GM18520 (cell line): ENCODE data around the gene PRPF39.
A peak's percentile ranks its signal among the peaks of the same experiment; 100 is the strongest.
"Not testable (repeated sequence)": the region's sequence is repeated elsewhere in the genome, so short reads cannot be mapped to it uniquely, and the experiment has no call there.

Source experiments
- ATAC-seq: cut with Tn5 transposase; IDR thresholded peaks from one replicate; pipeline ENCODE4 v1.9.1; 2021; ENCODE audit not compliant: unreplicated experiment

The PRPF39 gene

GRCh38 chr14:45081096-45081495 lies 2.8 kb upstream of the PRPF39 start:
- not testable (repeated sequence) for ATAC-seq

DNA sequence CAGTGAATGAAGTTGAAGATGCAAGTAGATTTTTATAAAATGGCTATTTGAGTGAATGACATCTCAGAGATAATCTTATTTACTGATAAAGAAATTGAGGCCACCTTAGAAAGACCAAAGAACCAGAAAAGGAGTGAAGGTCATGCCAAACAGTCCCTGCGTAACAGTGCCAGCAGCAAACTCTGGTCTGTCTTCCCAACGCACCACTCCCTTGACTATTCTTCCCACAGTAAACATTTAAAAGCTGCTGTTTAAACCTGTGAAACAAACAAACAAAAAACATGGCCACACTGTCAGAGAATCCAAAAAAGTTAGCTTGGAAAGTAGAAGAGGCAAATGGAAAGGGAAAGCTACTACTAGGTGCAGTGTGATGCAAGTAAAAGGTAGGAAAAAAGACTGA lies 1.5 kb upstream of the PRPF39 start:
- no peak for ATAC-seq

- no peak for ATAC-seq
Measured at GRCh38 chr14:45083617-45083975, 320 bp upstream of the PRPF39 start.

- no peak for ATAC-seq
Measured at GRCh38 chr14:45084946-45085346, 1.0 kb downstream of the PRPF39 start.

DNA sequence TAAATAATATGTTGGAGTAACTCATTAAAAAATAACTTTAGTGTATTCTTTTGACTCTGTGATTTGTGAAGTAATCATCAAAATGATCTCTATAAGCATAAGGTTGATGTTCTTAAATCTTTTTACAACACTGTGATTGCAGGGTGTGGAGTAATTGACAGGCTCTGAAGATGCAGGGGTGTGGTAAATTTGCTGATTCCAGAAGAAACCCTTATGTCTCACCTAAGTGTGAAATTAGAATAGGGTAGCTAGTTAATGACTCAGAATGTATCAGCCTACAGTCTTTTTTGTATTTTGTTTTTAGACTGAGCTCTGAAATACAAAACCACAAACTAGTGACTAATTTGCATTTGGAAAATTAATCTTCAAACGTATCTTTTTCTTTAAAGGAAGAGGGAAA lies 5.9 kb downstream of the PRPF39 start:
- ATAC-seq: peak; percentile 93

DNA sequence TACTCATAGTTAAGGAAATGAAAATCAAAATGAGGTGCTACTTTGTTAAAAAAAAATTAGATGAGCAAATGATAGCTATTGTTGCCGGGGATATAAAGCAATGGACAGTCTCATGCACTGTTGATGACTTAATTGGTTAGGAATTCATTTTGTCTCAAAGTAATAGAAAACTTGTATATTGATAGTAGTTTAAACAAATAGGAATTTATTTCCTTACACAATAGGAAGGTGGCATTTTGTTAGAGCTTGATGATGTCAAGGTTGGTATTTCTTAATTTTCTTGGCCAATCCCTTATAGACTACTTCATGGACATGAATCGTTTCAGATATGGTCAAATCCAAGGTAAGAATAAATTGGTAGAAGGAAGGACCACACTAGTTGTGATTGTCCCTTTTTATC lies 7.8 kb downstream of the PRPF39 start:
- ATAC-seq: no peak

GRCh38 chr14:45094275-45094674 lies 10.4 kb downstream of the PRPF39 start:
- ATAC-seq: no peak

- ATAC-seq: no peak
Measured at GRCh38 chr14:45095143-45095542, 11.2 kb downstream of the PRPF39 start.

- no peak for ATAC-seq
Measured at GRCh38 chr14:45096218-45096617, 12.3 kb downstream of the PRPF39 start.

DNA sequence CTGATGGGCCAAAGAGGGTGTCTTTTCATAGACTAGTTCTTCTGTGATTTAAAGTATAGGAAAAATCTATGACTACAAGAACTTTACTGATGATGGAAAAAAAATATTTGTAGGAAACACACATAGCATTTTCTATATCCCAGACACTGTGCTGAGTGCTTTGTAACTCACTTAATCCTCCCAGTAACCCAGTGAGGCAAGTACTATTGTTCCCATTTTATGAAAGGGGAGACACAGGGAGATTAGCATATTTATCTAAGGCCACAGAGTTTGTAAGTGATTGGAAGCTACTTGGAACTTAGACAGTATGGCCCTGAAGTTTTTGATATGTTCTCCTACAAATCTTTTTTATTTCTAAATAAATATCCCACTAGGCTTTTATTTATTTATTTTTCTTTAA lies 19.9 kb downstream of the PRPF39 start:
- ATAC-seq: no peak

DNA sequence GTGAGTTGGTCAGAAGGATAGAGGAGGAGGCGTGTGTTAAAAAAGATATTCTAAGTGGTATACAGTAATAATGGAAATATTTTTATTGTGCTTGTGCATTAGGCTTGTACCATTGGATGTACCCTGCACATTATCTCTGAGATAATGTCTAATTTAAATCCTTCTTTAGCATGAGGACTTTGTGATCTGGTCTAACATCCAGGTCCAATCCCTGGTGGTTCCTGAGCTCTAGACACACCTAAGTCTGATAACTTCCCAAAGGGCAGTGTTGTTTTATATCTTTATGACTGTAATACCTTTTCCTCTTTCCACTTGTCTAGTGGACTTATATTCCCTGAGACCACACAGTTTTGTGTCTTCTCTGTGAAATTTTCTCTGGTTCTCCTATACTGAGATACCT lies 20.6 kb downstream of the PRPF39 start:
- no peak for ATAC-seq

- no peak for ATAC-seq
Measured at GRCh38 chr14:45112896-45113781, 29.2 kb downstream of the PRPF39 start.

DNA sequence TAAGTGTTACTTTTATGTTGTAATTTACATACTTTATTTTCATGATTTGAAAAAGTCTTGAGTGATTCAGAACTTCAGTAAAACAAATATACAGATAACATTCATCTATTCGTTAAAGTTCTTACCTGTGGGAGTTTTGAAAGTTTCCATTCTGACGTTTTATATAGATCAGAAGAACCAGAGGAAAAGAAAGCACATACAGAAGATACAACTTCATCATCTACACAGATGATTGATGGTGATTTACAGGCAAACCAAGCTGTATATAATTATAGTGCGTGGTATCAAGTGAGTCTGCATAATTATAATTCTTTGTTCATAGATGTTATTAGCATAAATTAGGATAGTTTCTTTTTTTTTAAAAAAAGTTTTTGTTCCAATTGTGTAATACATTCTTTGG lies 30.4 kb downstream of the PRPF39 start:
- ATAC-seq: no peak

- ATAC-seq: no peak
Measured at GRCh38 chr14:45118594-45118993, 34.7 kb downstream of the PRPF39 start.

- ATAC-seq: no peak
Measured at GRCh38 chr14:45120096-45120495, 36.2 kb downstream of the PRPF39 start.

GRCh38 chr14:45123271-45123670 lies 39.4 kb downstream of the PRPF39 start:
- no peak for ATAC-seq

DNA sequence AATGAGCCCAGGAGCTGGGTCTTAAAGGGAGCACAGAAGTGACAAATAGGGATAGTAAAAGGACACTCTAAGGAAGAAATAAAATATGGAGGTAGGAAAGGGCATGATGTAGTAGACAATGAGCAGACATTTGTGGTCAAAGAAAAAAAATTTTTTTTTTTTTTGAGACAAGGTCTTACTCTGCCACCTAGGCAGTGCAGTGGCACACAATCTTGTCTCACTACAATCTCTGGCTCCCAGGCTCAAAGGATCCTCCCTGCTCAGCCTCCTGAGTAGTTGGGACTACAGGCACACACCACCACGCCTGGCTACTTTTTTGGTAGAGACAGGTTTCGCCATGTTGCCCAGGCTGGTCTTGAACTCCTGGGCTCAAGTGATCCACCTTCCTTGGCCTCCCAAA lies 41.8 kb downstream of the PRPF39 start:
- no peak for ATAC-seq

- no peak for ATAC-seq
Measured at GRCh38 chr14:45128963-45129629, 45.2 kb downstream of the PRPF39 start.

- ATAC-seq: no peak
Measured at GRCh38 chr14:45133683-45134050, 49.8 kb downstream of the PRPF39 start.

- ATAC-seq: peak; percentile 92
Measured at GRCh38 chr14:45134051-45134958, 50.4 kb downstream of the PRPF39 start, which contains the start of gene FKBP3. TSS of gene FKBP3 (minus strand) at chr14:45134481. CDS start at chr14:45134456, 25 bp downstream.

DNA sequence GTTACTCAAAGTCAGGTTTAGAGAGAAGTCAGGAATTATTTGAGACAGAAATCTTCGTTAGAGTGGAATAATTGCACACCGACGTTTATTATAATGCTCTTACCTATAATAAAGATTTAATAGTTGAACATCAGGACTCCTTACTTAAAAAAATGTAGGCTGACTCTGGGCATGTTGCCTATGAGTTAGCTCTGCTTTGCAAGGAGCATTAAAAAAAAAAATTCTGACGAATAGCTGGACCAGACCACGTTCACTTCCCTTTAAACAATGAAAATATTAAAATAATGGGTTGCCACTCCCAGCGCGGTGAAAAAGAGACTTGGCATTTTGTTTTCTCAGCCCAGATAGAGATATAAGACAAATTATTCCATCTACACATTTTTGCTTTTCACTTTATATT lies 51.2 kb downstream of the PRPF39 start:
- no peak for ATAC-seq
